Parathyroid adenoma (tissue), 2 donors: ENCODE measurements around the gene CD9.

Experiments used
- H2AFZ ChIP-seq: fragments of 300-600 bp; sonication (generic); one replicate; pipeline ENCODE4 v1.7.0; 2017; ENCODE audit warnings: antibody characterized with exemption, mild to moderate bottlenecking
- H3K27ac ChIP-seq: fragments of 300-600 bp; sonication (generic); one replicate; pipeline ENCODE4 v1.7.0; 2017
- H3K27me3 ChIP-seq: fragments of 300-600 bp; sonication (generic); one replicate; pipeline ENCODE4 v1.7.0; 2017; ENCODE audit warnings: low read length; ENCODE audit not compliant: control insufficient read depth, insufficient read depth
- H3K36me3 ChIP-seq: fragments of 300-600 bp; sonication (generic); one replicate; pipeline ENCODE4 v1.7.0; 2017; ENCODE audit warnings: low read length; ENCODE audit not compliant: control insufficient read depth, insufficient read depth
- H3K4me1 ChIP-seq: fragments of 300-600 bp; sonication (generic); one replicate; pipeline ENCODE4 v1.7.0; 2017; ENCODE audit warnings: control low read depth
- H3K4me2 ChIP-seq: fragments of 300-600 bp; sonication (generic); one replicate; pipeline ENCODE4 v1.7.0; 2017; ENCODE audit warnings: low read length
- H3K4me3 ChIP-seq: fragments of 300-600 bp; sonication (generic); one replicate; pipeline ENCODE4 v1.7.0; 2017; ENCODE audit warnings: low read depth, low read length
- H3K79me2 ChIP-seq: fragments of 300-600 bp; sonication (generic); one replicate; pipeline ENCODE4 v1.7.0; 2017; ENCODE audit warnings: control low read depth
- H3K9ac ChIP-seq: fragments of 300-600 bp; sonication (generic); one replicate; pipeline ENCODE4 v1.7.0; 2017; ENCODE audit warnings: mild to moderate bottlenecking
- H3K9me3 ChIP-seq: fragments of 300-600 bp; sonication (generic); one replicate; pipeline ENCODE4 v1.7.0; 2017; ENCODE audit warnings: low read length; ENCODE audit not compliant: control insufficient read depth
- CTCF ChIP-seq: fragments of 300-600 bp; sonication (generic); IDR thresholded peaks from one replicate; pipeline ENCODE4 v1.7.0; 2017; ENCODE audit warnings: antibody characterized with exemption, mild to moderate bottlenecking
- donor health status: primary hyperparathyroidism.

The CD9 gene

GRCh38 chr12:6282453-6282840 is 82.2 kb downstream of the CD9 start:
- Histone ChIP-seq H3K36me3 (no peaks in the 10 kb centered on the region), H3K27me3 (no peaks in the 10 kb centered on the region), H3K4me2 (no peak overlapping the region), H3K79me2 (no peaks in the 10 kb centered on the region), H3K4me1 (peaks cover 34% of the 10 kb centered on the region), H3K27ac (no peak overlapping the region), H2AFZ (no peak overlapping the region), H3K9ac (no peak overlapping the region), H3K4me3 (no peak overlapping the region), H3K9me3 (no peaks in the 10 kb centered on the region)
- TF ChIP-seq CTCF, result no peak

GRCh38 chr12:6284273-6284672 is 84.1 kb downstream of the CD9 start:
- no peak overlapping the region for H3K9ac ChIP-seq
- peaks cover 19% of the 10 kb centered on the region for H3K4me1 ChIP-seq
- peak overlapping the region; percentile 59 for H2AFZ ChIP-seq
- no peak overlapping the region for H3K4me2 ChIP-seq
- no peaks in the 10 kb centered on the region for H3K27me3 ChIP-seq
- no peaks in the 10 kb centered on the region for H3K9me3 ChIP-seq
- H3K27ac ChIP-seq, result no peak overlapping the region
- no peaks in the 10 kb centered on the region for H3K36me3 ChIP-seq
- TF ChIP-seq CTCF, result no peak
- H3K4me3 ChIP-seq, result no peak overlapping the region
- H3K79me2 ChIP-seq, result no peaks in the 10 kb centered on the region

- no peaks in the 10 kb centered on the region for H3K27me3 ChIP-seq
- H3K4me1 ChIP-seq, result peaks cover 13% of the 10 kb centered on the region
- H3K9me3 ChIP-seq, result no peaks in the 10 kb centered on the region
- no peak overlapping the region for H3K27ac ChIP-seq
- H3K4me2 ChIP-seq, result no peak overlapping the region
- H3K36me3 ChIP-seq, result no peaks in the 10 kb centered on the region
- TF ChIP-seq CTCF, result peak; percentile 97
- H2AFZ ChIP-seq, result peak overlapping the region; percentile 41
- H3K4me3 ChIP-seq, result peak overlapping the region; percentile 27
- no peak overlapping the region for H3K9ac ChIP-seq
- no peaks in the 10 kb centered on the region for H3K79me2 ChIP-seq
Observed at GRCh38 chr12:6285063-6285477, 84.9 kb downstream of the CD9 start.

GRCh38 chr12:6285532-6286306 is 85.5 kb downstream of the CD9 start:
- no peaks in the 10 kb centered on the region for H3K36me3 ChIP-seq
- H3K4me2 ChIP-seq, result peak overlapping the region; percentile 8
- H3K9ac ChIP-seq, result no peak overlapping the region
- H3K79me2 ChIP-seq, result no peaks in the 10 kb centered on the region
- peak overlapping the region; percentile 41 for H2AFZ ChIP-seq
- H3K9me3 ChIP-seq, result no peaks in the 10 kb centered on the region
- no peak for TF ChIP-seq CTCF
- peaks cover 9% of the 10 kb centered on the region for H3K4me1 ChIP-seq
- peak overlapping the region; percentile 38 for H3K27ac ChIP-seq
- H3K27me3 ChIP-seq, result no peaks in the 10 kb centered on the region
- no peak overlapping the region for H3K4me3 ChIP-seq
